ENCODE data around the gene IRGC.

The IRGC gene

GRCh38 chr19:43725468-43725867 is 9.6 kb downstream of the IRGC start:
- DNase-seq, result no peak

- no peak for DNase-seq
These were observed 11.1 kb downstream of the IRGC start for GRCh38 chr19:43726736-43727592.

- DNase-seq, result no peak
These were observed 11.6 kb downstream of the IRGC start for GRCh38 chr19:43727593-43727853.

- DNase-seq, result no peak
These were observed 14.0 kb downstream of the IRGC start for GRCh38 chr19:43729919-43730318.

- no peak for DNase-seq
These were observed 15.5 kb downstream of the IRGC start for GRCh38 chr19:43731346-43731745.

- DNase-seq, result no peak
These were observed 16.0 kb downstream of the IRGC start for GRCh38 chr19:43731846-43732245.

- DNase-seq, result no peak
These were observed 19.1 kb downstream of the IRGC start for GRCh38 chr19:43735013-43735412.

GRCh38 chr19:43735957-43736356 is 20.1 kb downstream of the IRGC start:
- no peak for DNase-seq

- no peak for DNase-seq
These were observed 22.9 kb downstream of the IRGC start for GRCh38 chr19:43738780-43739211.

- no peak for DNase-seq
These were observed 23.8 kb downstream of the IRGC start for GRCh38 chr19:43739439-43740235.

GRCh38 chr19:43741075-43741825 is 25.4 kb downstream of the IRGC start:
- DNase-seq, result no peak

- no peak for DNase-seq
These were observed 27.2 kb downstream of the IRGC start for GRCh38 chr19:43743059-43743458.

GRCh38 chr19:43747557-43748204 is 31.8 kb downstream of the IRGC start:
- DNase-seq, result no peak

- no peak for DNase-seq
These were observed 32.3 kb downstream of the IRGC start for GRCh38 chr19:43748205-43748594.

- no peak for DNase-seq
These were observed 32.8 kb downstream of the IRGC start for GRCh38 chr19:43748685-43749084.

GRCh38 chr19:43749152-43749551 is 33.3 kb downstream of the IRGC start:
- no peak for DNase-seq

GRCh38 chr19:43749898-43750297 is 34.0 kb downstream of the IRGC start:
- no peak for DNase-seq

GRCh38 chr19:43751466-43752220 is 35.8 kb downstream of the IRGC start:
- peak; percentile 41 for DNase-seq

GRCh38 chr19:43752287-43752875 is 36.5 kb downstream of the IRGC start:
- DNase-seq, result peak; percentile 62

GRCh38 chr19:43754253-43754502 is 38.3 kb downstream of the IRGC start:
- DNase-seq, result no peak

- DNase-seq, result peak; percentile 99
These were observed 38.8 kb downstream of the IRGC start, which contains the start of gene SMG9 for GRCh38 chr19:43754503-43755255. TSS of gene SMG9 (minus strand) at chr19:43754962. CDS start at chr19:43750741, 4,221 bp downstream.
